GM19467 (cell line): ENCODE data around the gene RFLNA.
"Not testable (repeated sequence)": the region's sequence is repeated elsewhere in the genome, so short reads cannot be mapped to it uniquely, and the experiment has no call there.

Source experiments
- ATAC-seq: cut with Tn5 transposase; IDR thresholded peaks from one replicate; pipeline ENCODE4 v1.9.1; 2021; ENCODE audit warnings: mild to moderate bottlenecking, moderate library complexity; ENCODE audit not compliant: unreplicated experiment

The RFLNA gene

DNA sequence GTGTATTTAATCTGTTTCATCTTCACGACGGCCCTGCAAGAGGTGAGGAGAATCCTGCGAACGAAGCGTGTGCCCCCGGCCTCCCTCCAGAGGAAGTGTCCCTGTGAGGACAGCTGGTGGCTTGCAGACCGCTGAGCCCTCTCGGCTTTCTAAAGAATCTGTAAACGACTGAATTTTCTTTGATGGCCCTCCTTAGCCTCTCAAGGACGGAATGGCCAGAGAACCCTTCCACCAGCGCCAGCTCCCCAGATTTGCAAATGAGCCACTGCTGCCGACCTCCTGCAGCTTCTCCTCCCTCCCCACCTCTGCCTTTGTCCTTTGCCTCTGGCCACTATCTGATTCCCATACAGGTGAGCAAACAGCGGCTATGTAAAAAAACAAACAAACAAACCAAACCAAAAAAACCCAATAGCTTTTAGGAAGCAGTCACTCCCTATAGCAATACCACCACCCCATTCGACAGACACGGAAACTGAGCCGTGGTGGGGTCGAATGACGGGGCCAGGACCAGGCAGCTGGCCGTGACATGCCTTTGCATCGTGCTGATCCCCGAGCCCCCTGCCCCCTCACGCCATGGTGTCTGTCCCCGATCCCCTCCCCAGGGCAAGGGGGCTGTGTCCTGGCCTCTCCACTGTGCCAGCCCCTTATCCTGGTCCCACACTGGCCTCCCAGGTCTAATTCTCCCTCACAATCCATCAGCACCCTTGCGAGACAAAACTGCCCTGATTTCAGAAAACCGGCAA is 23.6 kb downstream of the RFLNA start:
- ATAC-seq = no peak

DNA sequence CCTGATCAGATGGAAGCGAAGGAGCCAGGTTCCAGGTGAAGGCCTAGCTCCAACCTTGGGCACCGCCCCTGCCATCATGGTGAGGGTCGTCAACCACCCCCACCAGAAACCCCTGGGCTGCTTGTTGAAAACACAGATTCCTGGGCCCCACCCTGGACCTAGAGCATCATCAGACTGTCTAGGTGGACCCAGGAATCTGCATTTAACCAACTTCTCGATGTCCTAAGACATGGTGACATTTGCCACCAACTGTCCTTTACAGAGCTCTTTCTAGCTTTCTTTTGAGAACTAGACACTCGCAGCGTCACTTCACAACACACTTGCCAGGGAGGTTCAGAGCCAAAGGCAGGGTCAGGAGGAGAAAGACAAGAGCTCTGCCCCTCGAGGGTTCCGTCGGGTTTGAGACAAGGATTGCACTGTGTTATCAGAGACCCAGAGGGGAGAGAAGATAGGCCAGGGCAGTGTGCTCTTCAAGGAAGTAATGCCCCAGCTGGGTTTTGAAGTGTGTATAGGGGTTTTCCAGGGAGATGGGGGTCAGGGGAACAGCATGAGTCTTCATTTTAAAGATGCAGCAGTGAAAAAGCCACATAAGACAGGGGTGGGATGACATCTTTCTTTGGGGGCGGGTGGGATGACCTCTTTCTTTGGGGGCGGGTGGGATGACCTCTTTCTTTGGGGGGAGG is 24.6 kb downstream of the RFLNA start:
- no peak for ATAC-seq

GRCh38 chr12:124321040-124321481 is 26.2 kb downstream of the RFLNA start:
- peak; percentile 55 for ATAC-seq

DNA sequence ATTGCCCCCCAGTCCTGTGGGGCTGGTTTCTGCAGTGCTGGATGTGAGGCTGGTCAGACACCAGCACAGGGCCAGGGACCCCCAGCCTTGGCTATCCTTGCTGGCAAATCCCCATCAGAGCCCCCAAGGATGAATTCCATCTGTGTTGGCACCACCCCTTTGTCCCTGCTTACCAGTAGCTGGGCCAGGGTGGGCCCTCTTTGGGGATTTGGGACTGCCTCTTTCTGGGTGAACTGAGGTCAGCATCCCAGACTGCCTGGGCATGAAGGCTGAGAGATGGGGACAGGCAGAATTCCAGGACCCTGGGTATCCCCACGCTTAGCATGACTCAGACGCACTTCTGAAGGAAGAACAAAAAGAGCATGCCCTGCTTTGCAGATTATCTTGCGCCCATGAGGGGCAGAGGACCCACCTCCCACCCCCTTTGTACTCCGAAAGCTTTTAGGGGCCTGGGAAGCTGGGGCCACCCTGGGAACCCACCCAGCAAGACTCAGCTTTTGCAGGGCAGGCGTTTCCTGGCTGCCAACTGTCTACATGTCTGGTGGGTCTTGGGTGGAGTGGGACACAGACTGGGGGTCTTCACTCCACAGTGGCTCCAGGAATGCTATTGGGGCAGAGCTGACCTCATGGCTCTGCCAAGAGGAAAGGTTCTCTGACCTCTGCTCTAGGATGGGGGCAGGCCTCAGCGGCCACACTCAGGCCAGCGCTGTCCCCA is 26.8 kb downstream of the RFLNA start:
- ATAC-seq = no peak

GRCh38 chr12:124322271-124322998 is 27.5 kb downstream of the RFLNA start:
- no peak for ATAC-seq

GRCh38 chr12:124322999-124323328 is 28.1 kb downstream of the RFLNA start:
- not testable (repeated sequence) for ATAC-seq

- no peak for ATAC-seq
These were observed 29.1 kb downstream of the RFLNA start for GRCh38 chr12:124323771-124324530.

DNA sequence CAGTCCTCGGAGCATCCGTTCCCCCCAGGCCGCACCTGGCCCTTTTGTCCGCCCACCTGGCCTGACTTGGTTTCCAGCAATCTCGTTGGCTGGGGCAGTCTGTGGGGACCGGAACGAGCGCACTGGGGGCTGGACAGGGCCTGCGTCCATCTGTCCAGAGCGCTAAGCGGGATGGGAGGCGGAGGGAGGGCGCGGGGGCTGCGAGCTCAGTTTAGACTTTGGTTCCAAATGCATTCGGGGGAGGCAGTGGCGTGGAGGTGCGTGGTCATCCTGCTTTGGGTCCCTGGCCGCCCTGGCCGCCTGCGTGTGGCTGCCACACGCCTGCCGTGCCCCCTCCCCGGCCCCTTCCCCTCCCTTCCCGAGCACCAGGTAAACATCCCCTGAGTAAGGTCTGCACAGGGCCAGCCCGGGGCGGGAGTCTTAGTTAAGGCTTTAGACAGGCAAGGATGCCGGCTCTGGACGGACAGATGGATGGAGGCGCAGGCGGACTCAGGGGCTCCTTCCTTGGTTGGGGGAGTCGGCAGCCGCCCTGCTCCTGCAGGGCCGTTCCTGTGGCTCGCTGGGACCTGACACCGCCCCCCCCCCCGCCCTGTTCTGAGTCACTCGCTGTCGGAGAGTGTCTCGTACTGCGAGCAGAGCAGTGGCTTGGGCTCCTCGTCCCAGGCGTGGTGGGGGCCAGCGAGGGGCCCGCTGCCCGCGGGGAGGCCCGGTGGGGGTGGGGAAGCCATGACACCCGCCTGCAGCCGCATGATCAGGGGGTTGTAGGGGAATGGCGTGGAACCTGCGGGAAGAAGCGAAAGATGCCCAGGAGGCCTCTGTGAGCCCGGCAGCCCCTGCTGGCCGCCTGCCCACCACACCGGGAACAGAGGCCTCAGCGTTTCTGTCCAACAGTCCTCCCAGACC is 30.2 kb downstream of the RFLNA start:
- no peak for ATAC-seq

DNA sequence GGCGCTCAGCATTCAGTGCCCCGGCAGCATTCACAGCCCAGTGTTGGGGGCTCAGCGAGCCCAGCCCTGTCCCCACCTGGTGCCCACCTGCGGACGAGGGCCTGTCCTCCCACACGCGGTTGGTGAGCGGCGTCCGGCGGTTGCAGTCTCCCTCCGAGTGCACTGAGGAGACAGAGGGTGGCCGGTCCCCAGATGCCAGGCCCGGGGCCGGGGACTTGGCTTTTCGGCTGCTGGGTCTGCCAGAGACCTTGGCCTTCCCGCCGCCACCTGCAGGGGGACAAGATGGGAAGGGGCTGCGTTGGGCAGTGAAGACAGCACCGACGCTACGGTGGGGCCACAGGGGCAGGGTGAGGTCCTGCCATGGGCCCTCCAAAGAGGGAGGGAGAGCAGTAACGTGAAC is 31.2 kb downstream of the RFLNA start:
- no peak for ATAC-seq

DNA sequence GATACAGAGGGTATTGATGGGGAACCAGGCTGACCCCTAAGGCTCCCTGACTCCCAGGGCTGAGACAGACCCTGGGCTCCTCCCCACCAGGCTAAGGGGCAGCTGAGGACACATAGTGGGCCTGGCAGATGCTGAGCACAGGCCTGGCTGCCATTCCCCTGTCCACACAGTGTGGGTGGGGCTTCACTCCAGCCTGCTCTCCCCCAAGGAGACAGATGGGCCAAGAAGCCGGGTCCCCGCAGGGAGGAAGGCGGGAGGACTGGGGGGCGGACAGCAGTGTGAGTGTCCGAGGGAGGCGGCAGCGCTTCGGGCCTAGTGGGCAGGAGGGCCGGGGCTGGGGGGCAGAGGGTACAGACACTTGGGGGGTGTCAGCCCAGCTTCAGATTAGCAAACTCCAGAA is 32.0 kb downstream of the RFLNA start:
- no peak for ATAC-seq

- ATAC-seq = no peak
These were observed 32.6 kb downstream of the RFLNA start for GRCh38 chr12:124327362-124328043.

DNA sequence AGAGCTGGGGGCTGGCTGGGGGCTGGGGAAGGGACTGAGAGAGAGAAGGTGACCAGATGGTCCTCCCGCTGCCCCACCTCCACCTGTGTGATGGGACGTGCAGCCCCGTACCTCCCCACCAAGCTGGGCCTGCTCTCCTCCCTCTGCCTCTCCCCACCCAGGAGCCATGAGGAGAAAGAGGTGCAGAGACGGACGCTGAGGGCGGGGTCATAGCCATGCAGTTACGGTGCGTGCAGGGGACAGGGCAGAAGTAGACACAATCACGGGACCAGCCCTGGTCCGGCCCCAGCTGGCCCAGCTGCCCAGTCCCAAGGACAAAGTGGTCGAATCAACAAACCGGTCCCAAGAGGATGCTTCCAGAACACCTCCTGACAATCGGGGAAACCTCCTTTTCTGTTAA is 33.2 kb downstream of the RFLNA start:
- ATAC-seq = no peak

GRCh38 chr12:124328636-124329035 is 33.7 kb downstream of the RFLNA start:
- ATAC-seq = no peak

DNA sequence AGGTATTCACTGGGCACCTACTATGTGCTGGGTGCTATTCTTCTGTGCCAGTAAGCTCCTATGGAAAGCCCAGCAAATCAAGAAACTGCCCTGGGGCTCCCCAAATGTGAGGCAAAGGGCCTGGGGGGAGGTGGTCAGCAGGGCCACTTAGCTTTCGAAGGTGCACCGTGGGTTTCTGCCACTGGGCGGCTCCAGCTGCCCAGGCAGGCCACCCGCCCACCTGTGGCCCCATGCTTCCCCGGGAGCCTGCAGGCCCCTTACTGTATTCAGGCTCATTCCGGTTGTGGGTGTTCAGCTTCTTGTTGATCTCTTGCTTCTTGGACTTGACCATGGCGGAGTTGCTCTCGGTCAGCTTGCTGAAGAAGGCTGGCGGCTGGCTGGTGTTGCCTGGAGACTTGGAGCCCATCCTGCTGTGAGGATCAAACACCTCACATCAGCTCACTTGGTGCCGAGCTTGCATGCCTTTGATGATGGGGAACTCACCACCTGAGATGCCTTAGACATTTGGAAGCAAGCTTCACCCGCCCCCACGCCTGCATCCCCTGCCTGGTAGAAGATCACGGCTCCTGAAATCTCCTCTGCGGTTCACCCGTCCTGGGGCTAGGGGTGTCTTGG is 37.3 kb downstream of the RFLNA start:
- ATAC-seq = no peak

DNA sequence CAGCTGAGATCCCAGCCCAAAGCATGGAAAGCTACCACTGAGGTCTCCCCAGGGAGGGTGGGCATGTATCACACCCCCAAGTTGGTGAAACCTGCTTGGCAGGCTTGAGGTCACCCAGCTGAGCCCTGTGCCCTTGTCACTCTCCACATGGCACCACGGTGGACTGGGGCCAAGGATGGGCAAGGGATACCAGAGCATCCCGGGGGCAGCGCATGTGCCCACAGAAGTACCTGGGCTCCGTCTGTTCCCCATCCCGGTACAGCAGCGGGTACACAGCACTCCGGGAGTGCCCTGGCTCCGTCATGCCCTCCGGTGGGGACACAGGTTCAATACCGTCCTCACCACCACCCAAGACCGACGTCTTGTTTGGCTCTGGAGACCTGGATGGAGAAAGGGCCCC is 38.0 kb downstream of the RFLNA start:
- no peak for ATAC-seq

DNA sequence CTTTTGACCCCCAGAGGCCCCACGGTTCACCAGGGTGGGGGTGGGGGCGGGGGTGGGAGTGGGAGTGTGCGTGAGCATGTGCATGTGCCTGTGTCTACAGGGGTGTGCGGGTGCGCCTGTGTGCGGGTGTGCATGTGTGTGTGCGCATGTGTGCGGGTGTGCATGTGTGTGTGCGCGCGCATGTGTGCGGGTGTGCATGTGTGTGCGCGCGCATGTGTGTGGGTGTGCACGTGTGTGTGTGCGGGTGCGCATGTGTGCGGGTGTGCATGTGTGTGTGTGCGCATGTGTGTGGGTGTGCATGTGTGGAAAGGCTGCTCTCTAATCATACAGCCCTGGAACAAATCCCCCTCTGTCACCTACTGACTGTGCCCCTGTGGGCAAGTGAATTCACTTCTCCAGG is 38.8 kb downstream of the RFLNA start:
- ATAC-seq = no peak

- no peak for ATAC-seq
These were observed 39.4 kb downstream of the RFLNA start for GRCh38 chr12:124334266-124334665.

DNA sequence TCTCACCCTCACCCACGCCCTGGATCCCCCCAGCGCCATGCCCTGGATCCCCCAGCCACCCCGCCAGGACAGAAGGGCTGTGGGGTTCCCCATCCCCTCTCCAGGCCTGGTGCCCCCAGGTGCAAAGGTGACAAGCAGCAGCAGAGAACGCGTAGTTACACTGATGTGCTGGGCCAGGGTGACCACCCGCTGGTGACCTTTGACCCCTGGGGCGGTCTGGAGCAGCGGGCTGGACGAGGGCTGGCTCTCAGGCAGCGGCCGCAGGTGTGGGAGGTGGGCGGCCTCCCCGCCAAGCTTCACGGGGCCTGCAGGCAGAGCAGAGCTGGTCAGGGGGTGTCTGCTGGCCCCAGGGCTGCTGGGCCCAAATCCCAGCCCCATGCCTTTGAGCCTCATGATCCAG is 40.1 kb downstream of the RFLNA start:
- ATAC-seq = no peak
